Naive thymus-derived CD4-positive, alpha-beta T cell (primary cell): ENCODE measurements around the gene TEKTIP1. TPM values are rescaled to one million over a fixed set of nuclear protein-coding genes. Genes with fewer than 3 reads are reported as not detected.

Experiments used
- ATAC-seq: fragments of 150-1000 bp; cut with Tn5 transposase; 2 replicates; pipeline ENCODE4 v1.10.0; 2021; ENCODE audit warnings: mild to moderate bottlenecking, moderate library complexity
- CTCF ChIA-PET: fragments of 350-600 bp; sonication (Branson Sonifier 250); formaldehyde crosslinking; loops from one replicate; lab custom pipeline; 2021; ENCODE audit warnings: antibody characterized with exemption; lab: Charles Lee
- POLR2A ChIA-PET: fragments of 350-600 bp; sonication (Branson Sonifier 250); formaldehyde crosslinking; loops from one replicate; lab custom pipeline; 2021; ENCODE audit warnings: antibody characterized with exemption, inconsistent platforms; lab: Charles Lee
- DNase-seq, 9 donors: peaks; one replicate each; pipeline versions ENCODE4 v3.0.0 to v3.0.0-alpha.2; 2020 to 2022; ENCODE audit warnings: mixed read lengths in 1 of 9
- H3K27ac ChIP-seq: one replicate; pipeline ENCODE4 v1.7.0; 2013; ENCODE audit warnings: mild to moderate bottlenecking, low read depth, low read length, moderate library complexity
- H3K27me3 ChIP-seq, 2 donors: one replicate each; pipeline ENCODE4 v1.7.0; 2013; ENCODE audit warnings: low read length in 2 of 2, mild to moderate bottlenecking in 2 of 2, moderate library complexity in 2 of 2; ENCODE audit not compliant: control insufficient read depth in 2 of 2, insufficient read depth in 2 of 2
- H3K36me3 ChIP-seq, 3 experiments: 1 replicate in 2 of 3; 2 replicates in 1 of 3; pipeline ENCODE4 v1.7.0; 2013; ENCODE audit warnings: low read length in 3 of 3, mild to moderate bottlenecking in 3 of 3, moderate library complexity in 1 of 3; ENCODE audit not compliant: insufficient read depth in 3 of 3, control insufficient read depth in 2 of 3
- H3K4me1 ChIP-seq, 2 donors: one replicate each; pipeline ENCODE4 v1.7.0; 2013; ENCODE audit warnings: low read length in 2 of 2, mild to moderate bottlenecking in 2 of 2, moderate library complexity in 1 of 2; ENCODE audit not compliant: control insufficient read depth in 2 of 2, insufficient read depth in 2 of 2
- H3K4me3 ChIP-seq: 2 replicates; pipeline ENCODE4 v1.7.0; 2013; ENCODE audit warnings: mild to moderate bottlenecking, low read length
- H3K9me3 ChIP-seq, 3 experiments: 1 replicate in 2 of 3; 2 replicates in 1 of 3; pipeline ENCODE4 v1.7.0; 2013; ENCODE audit warnings: low read length in 3 of 3; ENCODE audit not compliant: control insufficient read depth in 2 of 3
- H3K27ac Mint-ChIP-seq, 9 donors: one replicate each; pipeline ENCODE4 v1.8.0; 2020 to 2022; ENCODE audit warnings: mixed read lengths in 9 of 9, mild to moderate bottlenecking in 8 of 9, moderate library complexity in 5 of 9, inconsistent platforms in 2 of 9
- H3K27me3 Mint-ChIP-seq, 5 donors: one replicate each; pipeline ENCODE4 v1.8.0; 2021 to 2022; ENCODE audit warnings: mixed read lengths in 5 of 5, mild to moderate bottlenecking in 1 of 5
- H3K36me3 Mint-ChIP-seq, 5 donors: one replicate each; pipeline ENCODE4 v1.8.0; 2020 to 2022; ENCODE audit warnings: mixed read lengths in 5 of 5, mild to moderate bottlenecking in 3 of 5, inconsistent platforms in 1 of 5
- H3K4me1 Mint-ChIP-seq, 7 donors: one replicate each; pipeline ENCODE4 v1.8.0; 2020 to 2022; ENCODE audit warnings: mixed read lengths in 7 of 7, mild to moderate bottlenecking in 3 of 7, inconsistent platforms in 1 of 7
- H3K4me3 Mint-ChIP-seq, 10 donors: one replicate each; pipeline ENCODE4 v1.8.0; 2020 to 2022; ENCODE audit warnings: mild to moderate bottlenecking in 10 of 10, mixed read lengths in 10 of 10, moderate library complexity in 6 of 10, inconsistent platforms in 2 of 10
- H3K9me3 Mint-ChIP-seq, 11 donors: one replicate each; pipeline ENCODE4 v1.8.0; 2020 to 2022; ENCODE audit warnings: mixed read lengths in 11 of 11, mild to moderate bottlenecking in 4 of 11, inconsistent platforms in 1 of 11, moderate library complexity in 1 of 11
- intact Hi-C, 2 donors: fragments of 100-400 bp; cut with micrococcal nuclease; formaldehyde crosslinking; loops; one replicate each; pipeline ENCODE4 v1.15.1; 2023
- polyA plus RNA-seq, 2 donors: library from polyadenylated mRNA; unstranded; fragments of 300-500 nt; fragmentation: Illumina TruSeq; gene quantifications; one replicate each; pipeline ENCODE4 v1.2.3, GENCODE V29; 2021
- total RNA-seq, 6 experiments: library from RNA in 5 of 6; stranded (reverse) in 5 of 6; gene quantifications; 1 replicate in 5 of 6; 2 replicates in 1 of 6; pipeline ENCODE4 v1.2.3 and lab custom pipeline; 2021 to 2026

The TEKTIP1 gene
- total and polyA plus RNA-seq, 7 experiments from 2014 or later, result 5.6 to 11.5 (median 10.6) TPM; not detected in 2

DNA sequence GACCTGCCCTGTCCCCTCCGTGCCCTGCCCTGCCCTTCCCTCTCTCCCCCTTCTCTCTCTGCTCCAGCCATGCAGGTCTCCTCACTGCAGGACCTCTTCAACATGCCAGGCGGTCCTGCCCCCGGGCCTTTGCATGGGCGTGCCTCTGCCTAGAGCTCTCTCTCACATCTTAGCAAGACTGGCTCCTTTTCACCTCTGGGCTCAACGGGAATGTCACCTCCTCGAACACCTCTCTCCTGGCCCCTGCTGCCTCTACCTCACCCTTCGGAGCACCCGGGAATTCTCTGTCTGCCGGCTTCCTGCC is 12.8 kb downstream of the TEKTIP1 start:
- peaks cover 18 to 50% (median 35%) of the 10 kb centered on the region in 7 donors for H3K4me1 Mint-ChIP-seq
- peaks cover 0 to 2% (median 0%) of the 10 kb centered on the region in 11 donors for H3K9me3 Mint-ChIP-seq
- DNase-seq (no peak), ATAC-seq (no peak)
- Histone ChIP-seq H3K4me3 (no peak overlapping the region), H3K36me3 (peaks cover 0 to 37% (median 0%) of the 10 kb centered on the region in 3 experiments), H3K9me3 (no peaks in the 10 kb centered on the region), H3K27ac (no peak overlapping the region), H3K27me3 (no peaks in the 10 kb centered on the region), H3K4me1 (peaks cover 25 to 32% of the 10 kb centered on the region in 2 donors)
- H3K27me3 Mint-ChIP-seq, result no peaks in the 10 kb centered on the region
- intact Hi-C loops, result loop anchor here (10.0 kb wide), 4 partner anchors 153 to 923 kb away; partner anchors contain the start of genes APBA3 (in 1 of the 2), HDGFL2 (in 1 of the 2), MRPL54 (in 1 of the 2) and PIAS4 (in 1 of the 2)
- ChIA-PET CTCF (no interaction called here), POLR2A (no interaction called here)
- H3K27ac Mint-ChIP-seq, result peak overlapping the region; percentile 48 to 85 (median 75)
- peaks cover 0 to 8% (median 0%) of the 10 kb centered on the region in 5 donors for H3K36me3 Mint-ChIP-seq
- peak overlapping the region in 7 of 10 donors; percentile 14 to 49 (median 30) for H3K4me3 Mint-ChIP-seq

- Histone ChIP-seq H3K27ac (peak overlapping the region; percentile 74), H3K4me1 (peaks cover 25 to 32% of the 10 kb centered on the region in 2 donors), H3K36me3 (peaks cover 0 to 19% (median 0%) of the 10 kb centered on the region in 3 experiments), H3K27me3 (no peaks in the 10 kb centered on the region), H3K9me3 (no peaks in the 10 kb centered on the region), H3K4me3 (peak overlapping the region; percentile 39)
- ChIA-PET POLR2A (interaction anchor here (0.8 to 1.7 kb wide), 7 partner anchors 9 to 64 kb away, joined by 3 to 10 read pairs (median 3); partner anchors contain the start of genes FZR1 and GIPC3), CTCF (interaction anchor here (0.6 to 4.5 kb wide), 2 partner anchors 9 to 16 kb away, joined by 3 to 30 read pairs; no protein-coding TSS in a partner anchor)
- peaks cover 0 to 2% (median 0%) of the 10 kb centered on the region in 11 donors for H3K9me3 Mint-ChIP-seq
- H3K27me3 Mint-ChIP-seq, result no peaks in the 10 kb centered on the region
- H3K4me3 Mint-ChIP-seq, result peak overlapping the region; percentile 92 to 100 (median 96)
- H3K36me3 Mint-ChIP-seq, result peaks cover 0 to 9% (median 0%) of the 10 kb centered on the region in 5 donors
- H3K4me1 Mint-ChIP-seq, result peaks cover 18 to 50% (median 45%) of the 10 kb centered on the region in 7 donors
- intact Hi-C loops, result loop anchor here (1.0 to 10.0 kb wide), 7 partner anchors 9 to 920 kb away; partner anchors contain the start of genes APBA3 (in 1 of the 2), HDGFL2 (in 1 of the 2), MRPL54 (in 1 of the 2) and PIAS4 (in 1 of the 2)
- ATAC-seq (peak; percentile 34), DNase-seq (peak in 7 of 9 donors; percentile 60 to 82 (median 77))
- H3K27ac Mint-ChIP-seq, result peak overlapping the region; percentile 93 to 97 (median 95)
Observed at GRCh38 chr19:3554254-3555083, 15.5 kb downstream of the TEKTIP1 start.

- Mint-ChIP-seq H3K36me3 (peaks cover 0 to 9% (median 0%) of the 10 kb centered on the region in 5 donors), H3K4me1 (peaks cover 18 to 49% (median 44%) of the 10 kb centered on the region in 7 donors), H3K27me3 (no peaks in the 10 kb centered on the region), H3K9me3 (peaks cover 0 to 2% (median 0%) of the 10 kb centered on the region in 11 donors), H3K27ac (peak overlapping the region; percentile 92 to 97 (median 95)), H3K4me3 (peak overlapping the region; percentile 92 to 100 (median 96))
- Histone ChIP-seq H3K36me3 (peaks cover 0 to 11% (median 0%) of the 10 kb centered on the region in 3 experiments), H3K4me3 (peak overlapping the region; percentile 77), H3K27ac (peak overlapping the region; percentile 83), H3K9me3 (no peaks in the 10 kb centered on the region), H3K27me3 (no peaks in the 10 kb centered on the region), H3K4me1 (peaks cover 25 to 32% of the 10 kb centered on the region in 2 donors)
- ChIA-PET CTCF (interaction anchor here (0.6 to 4.5 kb wide), 7 partner anchors 11 to 280 kb away, joined by 3 to 30 read pairs (median 4); partner anchors contain the start of genes GIPC3, MRPL54 and PIP5K1C), POLR2A (interaction anchor here (0.8 to 3.1 kb wide), 14 partner anchors 9 to 451 kb away, joined by 3 to 25 read pairs (median 4); partner anchors contain the start of genes FZR1 and GIPC3)
- intact Hi-C loops, result loop anchor here (5.0 to 10.0 kb wide), 6 partner anchors 51 to 919 kb away; partner anchors contain the start of genes APBA3 (in 1 of the 2), HDGFL2 (in 1 of the 2), MRPL54 (in 1 of the 2) and PIAS4 (in 1 of the 2)
- DNase-seq (peak in 1 of 9 donors; percentile 21), ATAC-seq (no peak)
Observed at GRCh38 chr19:3555653-3556422, 16.9 kb downstream of the TEKTIP1 start.

- Mint-ChIP-seq H3K36me3 (peaks cover 0 to 9% (median 0%) of the 10 kb centered on the region in 5 donors), H3K27ac (peak overlapping the region; percentile 92 to 97 (median 95)), H3K4me3 (peak overlapping the region; percentile 92 to 100 (median 96)), H3K9me3 (peaks cover 0 to 2% (median 0%) of the 10 kb centered on the region in 11 donors), H3K27me3 (no peaks in the 10 kb centered on the region), H3K4me1 (peaks cover 18 to 48% (median 43%) of the 10 kb centered on the region in 7 donors)
- Histone ChIP-seq H3K9me3 (no peaks in the 10 kb centered on the region), H3K4me1 (peaks cover 25 to 32% of the 10 kb centered on the region in 2 donors), H3K4me3 (peak overlapping the region; percentile 77), H3K36me3 (peaks cover 0 to 7% (median 0%) of the 10 kb centered on the region in 3 experiments), H3K27ac (peak overlapping the region; percentile 83), H3K27me3 (no peaks in the 10 kb centered on the region)
- intact Hi-C loops, result loop anchor here (5.0 to 10.0 kb wide), 6 partner anchors 51 to 918 kb away; partner anchors contain the start of genes APBA3 (in 1 of the 2), HDGFL2 (in 1 of the 2), MRPL54 (in 1 of the 2) and PIAS4 (in 1 of the 2)
- ATAC-seq, result no peak
- CTCF ChIA-PET, result interaction anchor here (0.6 to 4.5 kb wide), 8 partner anchors 11 to 280 kb away, joined by 3 to 30 read pairs (median 4); partner anchors contain the start of genes GIPC3, MRPL54 and PIP5K1C
- no peak for DNase-seq
- POLR2A ChIA-PET, result interaction anchor here (0.6 to 3.1 kb wide), 16 partner anchors 10 to 531 kb away, joined by 3 to 25 read pairs (median 4); partner anchors contain the start of genes FZR1 and GIPC3
Observed at GRCh38 chr19:3556423-3556977, 17.5 kb downstream of the TEKTIP1 start.

DNA sequence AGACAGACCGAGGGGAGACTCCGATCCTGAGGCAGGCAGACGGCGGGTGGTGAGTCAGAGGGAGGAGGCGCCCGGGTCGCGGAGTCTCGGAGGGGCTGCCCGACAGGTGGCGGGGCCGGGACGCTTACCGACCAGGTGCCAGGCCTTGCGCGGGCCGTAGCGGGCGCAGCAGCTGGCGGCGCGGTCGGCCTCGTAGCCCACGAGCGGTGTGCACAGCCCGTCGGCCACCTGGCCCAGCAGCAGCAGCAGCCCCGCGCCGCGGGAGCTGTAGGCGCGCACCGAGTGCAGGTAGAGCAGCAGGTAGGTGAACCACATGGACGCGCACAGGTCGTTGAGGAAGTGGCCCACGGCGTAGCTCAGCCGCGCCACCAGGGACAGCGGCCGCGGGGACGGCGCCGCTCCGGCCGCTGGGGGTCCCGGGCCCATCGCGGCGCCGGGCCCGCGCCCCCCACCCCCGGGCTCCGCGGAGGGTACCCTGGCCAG is 18.0 kb downstream of the TEKTIP1 start:
- Mint-ChIP-seq H3K4me3 (peak overlapping the region; percentile 92 to 100 (median 96)), H3K9me3 (peaks cover 0 to 2% (median 0%) of the 10 kb centered on the region in 11 donors), H3K27me3 (no peaks in the 10 kb centered on the region), H3K4me1 (peaks cover 18 to 43% (median 40%) of the 10 kb centered on the region in 7 donors), H3K27ac (peak overlapping the region; percentile 92 to 97 (median 95)), H3K36me3 (peaks cover 0 to 9% (median 0%) of the 10 kb centered on the region in 5 donors)
- intact Hi-C loops, result loop anchor here (1.0 to 10.0 kb wide), 9 partner anchors 15 to 918 kb away; partner anchors contain the start of genes FZR1 (in 2 of the 2), HMG20B (in 2 of the 2), APBA3 (in 1 of the 2) and HDGFL2 (in 1 of the 2)
- CTCF ChIA-PET, result interaction anchor here (0.9 to 4.5 kb wide), 6 partner anchors 12 to 205 kb away, joined by 3 to 30 read pairs (median 4); partner anchors contain the start of genes GIPC3, MRPL54 and PIP5K1C
- H3K9me3 ChIP-seq, result no peaks in the 10 kb centered on the region
- ATAC-seq (peak; percentile 30), DNase-seq (peak in 8 of 9 donors; percentile 42 to 66 (median 54))
- no peaks in the 10 kb centered on the region for H3K27me3 ChIP-seq
- H3K4me3 ChIP-seq, result peak overlapping the region; percentile 77
- POLR2A ChIA-PET, result interaction anchor here (0.6 to 3.1 kb wide), 18 partner anchors 10 to 530 kb away, joined by 3 to 25 read pairs (median 4); partner anchors contain the start of genes FZR1, GIPC3 and MRPL54
- H3K27ac ChIP-seq, result peak overlapping the region; percentile 83
- peaks cover 25 to 32% of the 10 kb centered on the region in 2 donors for H3K4me1 ChIP-seq
- peaks cover 0 to 7% (median 0%) of the 10 kb centered on the region in 3 experiments for H3K36me3 ChIP-seq
